GM12878 (cell line): ENCODE results near the gene HLA-DRB1. TPM values are rescaled to one million over a fixed set of nuclear protein-coding genes. Genes with fewer than 3 reads are reported as not detected.

Experiments used
- ATAC-seq: fragments of 200-7000 bp; cut with Tn5 transposase; 3 replicates; pipeline ENCODE4 v1.9.1; 2020; ENCODE audit warnings: mild to moderate bottlenecking, moderate library complexity
- BruUV-seq: library from RNA; stranded (reverse); fragments of 400-500 nt; replicated peaks from 2 replicates; lab custom pipeline; 2021; lab: Mats Ljungman, UMichigan
- CTCF ChIA-PET: fragments of 300-600 bp; sonication (Branson Sonifier 250); formaldehyde crosslinking; extraction: SDS; loops from one replicate; lab custom pipeline; 2021; ENCODE audit warnings: inconsistent platforms; lab: Yijun Ruan, JAX
- POLR2A ChIA-PET: fragments of 350-600 bp; formaldehyde crosslinking; extraction: SDS; loops from one replicate; lab custom pipeline; 2021; ENCODE audit warnings: inconsistent platforms; lab: Charles Lee
- RAD21 ChIA-PET: fragments of 300-600 bp; sonication (Branson Sonifier 250); formaldehyde crosslinking; loops from one replicate; lab custom pipeline; 2023; ENCODE audit warnings: antibody characterized with exemption; ENCODE audit not compliant: unreplicated experiment; lab: Charles Lee
- SMC1A ChIA-PET: fragments of 300-600 bp; sonication (Branson Sonifier 250); formaldehyde crosslinking; loops from one replicate; lab custom pipeline; 2023; ENCODE audit not compliant: unreplicated experiment, uncharacterized antibody; lab: Charles Lee
- DNase-seq: peaks from one replicate; pipeline ENCODE4 v3.0.0-alpha.2; 2011; ENCODE audit warnings: low read depth, low spot score
- FAIRE-seq: peaks from 3 replicates; lab custom pipeline; 2011; peaks lifted over from hg19 to GRCh38; lab: Jason Lieb, UNC
- H2AFZ ChIP-seq: 2 replicates; pipeline ENCODE4 v1.6.0; 2011; ENCODE audit warnings: low read depth, low read length, control low read depth; ENCODE audit not compliant: control insufficient read depth
- H3K27ac ChIP-seq: 2 replicates; pipeline ENCODE4 v1.5.1; 2011; ENCODE audit warnings: control low read depth; ENCODE audit not compliant: control insufficient read depth, insufficient read depth
- H3K27me3 ChIP-seq, 2 experiments: replicated peaks in 1 of 2; 2 replicates each; pipeline versions ENCODE4 v1.6.0 to v1.6.1; 2011; ENCODE audit warnings: low read length in 1 of 2; ENCODE audit not compliant: control insufficient read depth in 2 of 2, insufficient read depth in 2 of 2
- H3K36me3 ChIP-seq, 2 experiments: 2 replicates each; pipeline ENCODE4 v1.5.1; 2011; ENCODE audit warnings: low read length in 1 of 2; ENCODE audit not compliant: control insufficient read depth in 2 of 2, insufficient read depth in 2 of 2
- H3K4me1 ChIP-seq: 2 replicates; pipeline ENCODE4 v1.6.1; 2011; ENCODE audit warnings: mild to moderate bottlenecking, low read length, moderate library complexity, mixed read lengths; ENCODE audit not compliant: control insufficient read depth, insufficient read depth
- H3K4me2 ChIP-seq: 2 replicates; pipeline ENCODE4 v1.6.0; 2011; ENCODE audit warnings: control low read depth; ENCODE audit not compliant: control insufficient read depth, insufficient read depth
- H3K4me3 ChIP-seq: fragments of 200-600 bp; sonication (generic); 2 replicates; pipeline ENCODE4 v1.5.1; 2016
- H3K79me2 ChIP-seq: 2 replicates; pipeline ENCODE4 v1.6.0; 2011; ENCODE audit warnings: low read length; ENCODE audit not compliant: control insufficient read depth, insufficient read depth
- H3K9ac ChIP-seq: 2 replicates; pipeline ENCODE4 v1.8.0; 2011; ENCODE audit warnings: low read length, control low read depth, mixed read lengths; ENCODE audit not compliant: control insufficient read depth, insufficient read depth
- H3K9me3 ChIP-seq: replicated peaks from 3 replicates; pipeline ENCODE4 v1.5.1; 2011; ENCODE audit warnings: mild to moderate bottlenecking, low read length; ENCODE audit not compliant: control insufficient read depth, insufficient read depth
- H4K20me1 ChIP-seq: 2 replicates; pipeline ENCODE4 v1.6.0; 2011; ENCODE audit not compliant: control insufficient read depth, insufficient read depth
- CREB1 ChIP-seq: IDR thresholded peaks from 2 replicates; pipeline ENCODE4 v1.6.1; 2012; ENCODE audit warnings: low read depth, mild to moderate bottlenecking, inconsistent platforms
- CREM ChIP-seq: IDR thresholded peaks from 2 replicates; pipeline ENCODE4 v1.6.1; 2014; ENCODE audit warnings: antibody characterized with exemption, low read depth
- FOXM1 ChIP-seq: IDR thresholded peaks from 2 replicates; pipeline ENCODE4 v1.6.1; 2012; ENCODE audit warnings: low read depth, mild to moderate bottlenecking, inconsistent platforms, low read length, moderate library complexity
- HCFC1 ChIP-seq: fragments of 150-350 bp; IDR thresholded peaks from 2 replicates; pipeline ENCODE4 v1.6.1; 2014; ENCODE audit warnings: low read length
- NKRF ChIP-seq: fragments of 450-650 bp; conservative IDR thresholded peaks from 2 replicates; pipeline ENCODE4 v1.6.1; 2017; ENCODE audit warnings: mild to moderate bottlenecking, moderate library complexity
- POLR2AphosphoS5 ChIP-seq: IDR thresholded peaks from 2 replicates; pipeline ENCODE4 v1.6.1; 2011; ENCODE audit warnings: mild to moderate bottlenecking, low read length, inconsistent platforms
- SUZ12 ChIP-seq: fragments of 200-600 bp; sonication (generic); IDR thresholded peaks from one replicate; pipeline ENCODE4 v1.6.1; 2018; ENCODE audit warnings: antibody characterized with exemption, mild to moderate bottlenecking; ENCODE audit not compliant: unreplicated experiment
- TAF1 ChIP-seq: IDR thresholded peaks from 2 replicates; pipeline ENCODE4 v1.6.1; 2011; ENCODE audit warnings: mild to moderate bottlenecking, low read depth, low read length, borderline replicate concordance
- YBX1 ChIP-seq: fragments of 450-650 bp; IDR thresholded peaks from 2 replicates; pipeline ENCODE4 v1.6.1; 2016; ENCODE audit warnings: antibody characterized with exemption
- ZNF592 ChIP-seq: fragments of 450-650 bp; IDR thresholded peaks from 2 replicates; pipeline ENCODE4 v1.6.1; 2017; ENCODE audit warnings: mild to moderate bottlenecking, moderate library complexity
- WGBS: methylation state at CpG from one replicate; pipeline ENCODE4 v1.1.6; 2016; ENCODE audit warnings: low lambda C conversion rate; ENCODE audit not compliant: insufficient replicate concordance, insufficient coverage; ENCODE audit errors: missing lambda C conversion rate; 5-methylcytosine and 5-hydroxymethylcytosine counted together
- in situ Hi-C: fragments of 300-500 bp; cut with MboI; formaldehyde crosslinking; loops from 9 replicates; pipeline ENCODE4 v1.14.3; 2018; ENCODE audit warnings: mixed read lengths
- intact Hi-C: fragments of 100-400 bp; cut with micrococcal nuclease; formaldehyde crosslinking; loops from one replicate; pipeline ENCODE4 v1.14.2; 2022; ENCODE audit not compliant: unreplicated experiment
- polyA plus RNA-seq, 11 experiments: library from polyadenylated mRNA; depleted of rRNA in 4 of 11; unstranded in 6 of 11; stranded (reverse) in 5 of 11; fragments of >200 nt; fragmentation: Nextera tagmentation in 4 of 11; fragmentation: Illumina TruSeq in 1 of 11; extraction: Ambion mirVana in 4 of 11; extraction: Trizol in 1 of 11; gene quantifications; 1 replicate in 1 of 11; 2 replicates in 10 of 11; pipeline versions ENCODE4 v1.2.1 to v1.2.3, GENCODE V29; 2011 to 2016; ENCODE audit warnings: inconsistent platforms in 2 of 11, missing spikeins in 2 of 11, low read depth in 1 of 11
- total RNA-seq, 4 experiments: library from RNA; depleted of rRNA in 3 of 4; stranded (reverse); fragments of >200 nt in 3 of 4; fragmentation: Illumina TruSeq in 1 of 4; extraction: Trizol in 1 of 4; gene quantifications; 2 replicates each; pipeline versions ENCODE4 v1.2.1 to v1.2.3, GENCODE V29; 2013 to 2021

Gene HLA-DRB1
- total and polyA plus RNA-seq, 10 of the 15 experiments (the other 5 are each of a cell fraction or from before 2014, with no cell fraction given) = 312 to 1,082 (median 604) TPM

- TF ChIP-seq ZNF592 (no peak), HCFC1 (no peak)
Measured at GRCh38 chr6:32637883-32638282, 48.2 kb upstream of the HLA-DRB1 start (continued).

- H3K27me3 ChIP-seq = no peaks in the 10 kb centered on the region
- no peak for FAIRE-seq
- H2AFZ ChIP-seq = no peak within 1 kb of the TSS
- no peak for TF ChIP-seq SUZ12
- TF ChIP-seq ZNF592 = no peak
- TF ChIP-seq YBX1 = no peak
- TF ChIP-seq FOXM1 = no peak
- TF ChIP-seq CREB1 = peak; percentile 96
- TF ChIP-seq POLR2AphosphoS5 = peak; percentile 99
- TF ChIP-seq CREM = peak; percentile 88
- no peak for TF ChIP-seq NKRF
- peak; percentile 98 for TF ChIP-seq TAF1
Measured at GRCh38 chr6:32637219-32637880, 47.7 kb upstream of the HLA-DRB1 start, which contains the start of gene HLA-DQA1. TSS of gene HLA-DQA1 (plus strand) at chr6:32637406. CDS start at chr6:32637459, 53 bp downstream.

More at GRCh38 chr6:32637219-32637880, 47.7 kb upstream of the HLA-DRB1 start, which contains the start of gene HLA-DQA1:
- RAD21 ChIA-PET = interaction anchor here (0.8 to 9.3 kb wide), 13 partner anchors 14 to 202 kb away, joined by 3 to 102 read pairs (median 7); partner anchors contain the start of genes HLA-DQB1, HLA-DRA and HLA-DRB1
- Histone ChIP-seq H3K4me3 (peak within 1 kb of the TSS; percentile 70), H4K20me1 (no peaks in the 10 kb centered on the region), H3K9ac (peak within 1 kb of the TSS; percentile 90), H3K27ac (peak within 1 kb of the TSS; percentile 95), H3K36me3 (no peaks in the 10 kb centered on the region; a peak in 2 of 4 replicates), H3K79me2 (peaks cover 50% of the 10 kb centered on the region), H3K4me2 (peak within 1 kb of the TSS; percentile 80), H3K9me3 (no peaks in the 10 kb centered on the region), H3K4me1 (peaks cover 12% of the 10 kb centered on the region)
- 0% methylated on average over 7 of the region's 7 CpGs for WGBS
- SMC1A ChIA-PET = interaction anchor here (0.8 to 11.4 kb wide), 17 partner anchors 9 to 205 kb away, joined by 3 to 124 read pairs (median 5); partner anchors contain the start of genes HLA-DQB1, HLA-DRA and HLA-DRB1
- POLR2A ChIA-PET = interaction anchor here (0.6 to 10.8 kb wide), 15 partner anchors 9 to 360 kb away, joined by 3 to 168 read pairs (median 12); partner anchors contain the start of genes HLA-DQB1, HLA-DRA and HLA-DRB1
- peak; percentile 74 for ATAC-seq
- BruUV-seq = TSS peak; percentile 85
- peak; percentile 91 for DNase-seq
- intact Hi-C loops = loop anchor here (2.0 to 5.0 kb wide), 5 partner anchors 15 to 200 kb away; partner anchors contain the start of genes HLA-DRA and HLA-DRB1
- in situ Hi-C loops = loop anchor here (5.0 kb wide), 1 partner anchor 105 kb away; the partner anchor contains the start of gene HLA-DQA2
- CTCF ChIA-PET = interaction anchor here (0.9 to 1.5 kb wide), 8 partner anchors 23 to 231 kb away, joined by 3 to 7 read pairs (median 4); partner anchors contain the start of gene HLA-DQB1
